ENCODE measurements around the gene ZNF554.

GRCh38 chr19:2834294-2834871 is 14.7 kb downstream of the ZNF554 start:
- no peak for TF ChIP-seq CTCF (IDR thresholded peaks at IDR 0.05; ENCODE audit: low read depth, low read length)
- no peak for TF ChIP-seq EZH2phosphoT487 (IDR thresholded peaks at IDR 0.05; ENCODE audit: low read depth)
